K562 (cell line): ENCODE results near the gene PYGO2. TPM values are rescaled to one million over a fixed set of nuclear protein-coding genes. Genes with fewer than 3 reads are reported as not detected.
A peak's percentile ranks its signal among the peaks of the same experiment; 100 is the strongest.

Source experiments
- HDAC1 ChIP-seq, 2 experiments: fragments of 450-650 bp; IDR thresholded peaks; 2 replicates each; pipeline ENCODE4 v1.6.1; 2016 to 2017; ENCODE audit warnings: inconsistent platforms in 1 of 2, mild to moderate bottlenecking in 1 of 2, moderate library complexity in 1 of 2
- MAZ ChIP-seq, 2 experiments: fragments of 450-650 bp in 1 of 2; sonication (generic) in 1 of 2; formaldehyde crosslinking; IDR thresholded peaks in 1 of 2; conservative IDR thresholded peaks in 1 of 2; 2 replicates each; pipeline versions ENCODE4 v1.4.0 to v1.5.0; 2020; ENCODE audit warnings: mild to moderate bottlenecking in 1 of 2, missing genetic modification reagents in 1 of 2
- MTA1 ChIP-seq: fragments of 450-650 bp; IDR thresholded peaks from 2 replicates; pipeline ENCODE4 v1.6.1; 2017; ENCODE audit warnings: borderline replicate concordance
- NFRKB ChIP-seq: fragments of 450-650 bp; IDR thresholded peaks from 2 replicates; pipeline ENCODE4 v1.6.1; 2016; ENCODE audit warnings: low read depth
- SMAD1 ChIP-seq: fragments of 150-350 bp; IDR thresholded peaks from 2 replicates; pipeline ENCODE4 v1.6.1; 2014; ENCODE audit warnings: low read length, low read depth; ENCODE audit not compliant: partially characterized antibody
- SMARCC2 ChIP-seq: fragments of 450-650 bp; IDR thresholded peaks from 2 replicates; pipeline ENCODE4 v1.6.1; 2017; ENCODE audit warnings: antibody characterized with exemption, moderate library complexity, mild to moderate bottlenecking, low read depth
- ZC3H8 ChIP-seq: fragments of 450-650 bp; IDR thresholded peaks from 2 replicates; pipeline ENCODE4 v1.6.1; 2017
- ZNF444 ChIP-seq: fragments of 250-450 bp; sonication (Bioruptor Pico); IDR thresholded peaks from 2 replicates; pipeline ENCODE4 v1.4.0; 2020; ENCODE audit warnings: mild to moderate bottlenecking, moderate library complexity
- polyA plus RNA-seq, 8 experiments: library from polyadenylated mRNA; depleted of rRNA in 4 of 8; stranded (reverse) in 5 of 8; unstranded in 3 of 8; fragments of >200 nt; fragmentation: Nextera tagmentation in 2 of 8; fragmentation: Illumina TruSeq in 1 of 8; extraction: Ambion mirVana in 2 of 8; extraction: Trizol in 1 of 8; gene quantifications; 2 replicates each; pipeline versions ENCODE4 v1.2.1 to v1.2.3, GENCODE V29; 2011 to 2014; ENCODE audit warnings: inconsistent platforms in 1 of 8, missing spikeins in 1 of 8
- total RNA-seq, 7 experiments: library from RNA; depleted of rRNA in 6 of 7; stranded (reverse); fragments of >200 nt in 6 of 7; fragmentation: Illumina TruSeq in 2 of 7; extraction: Trizol in 2 of 7; gene quantifications; 2 replicates each; pipeline versions ENCODE4 v1.2.1 to v1.2.3, GENCODE V29; 2011 to 2021; ENCODE audit warnings: low replicate concordance in 1 of 7
- TF ChIP-seq, protein P1 (sequence below): fragments of 250-450 bp; sonication (Bioruptor Pico); IDR thresholded peaks from 2 replicates; pipeline ENCODE4 v1.5.0; 2020; ENCODE audit warnings: mild to moderate bottlenecking, borderline replicate concordance
- TF ChIP-seq, protein P2 (sequence below): sonication (generic); formaldehyde crosslinking; IDR thresholded peaks from 2 replicates; pipeline ENCODE4 v1.8.1; 2023; ENCODE audit warnings: mild to moderate bottlenecking, missing genetic modification reagents
- TF ChIP-seq, protein P3 (sequence below): fragments of 200-800 bp; sonication (Bioruptor generic); IDR thresholded peaks from 2 replicates; pipeline ENCODE4 v1.6.1; 2017; ENCODE audit warnings: missing genetic modification characterization, missing compliant biosample characterization

The PYGO2 gene
- total and polyA plus RNA-seq, 9 of the 15 experiments (the other 6 are each of a cell fraction or from before 2014, with no cell fraction given), result 8.3 to 36.2 (median 18.2) TPM

DNA sequence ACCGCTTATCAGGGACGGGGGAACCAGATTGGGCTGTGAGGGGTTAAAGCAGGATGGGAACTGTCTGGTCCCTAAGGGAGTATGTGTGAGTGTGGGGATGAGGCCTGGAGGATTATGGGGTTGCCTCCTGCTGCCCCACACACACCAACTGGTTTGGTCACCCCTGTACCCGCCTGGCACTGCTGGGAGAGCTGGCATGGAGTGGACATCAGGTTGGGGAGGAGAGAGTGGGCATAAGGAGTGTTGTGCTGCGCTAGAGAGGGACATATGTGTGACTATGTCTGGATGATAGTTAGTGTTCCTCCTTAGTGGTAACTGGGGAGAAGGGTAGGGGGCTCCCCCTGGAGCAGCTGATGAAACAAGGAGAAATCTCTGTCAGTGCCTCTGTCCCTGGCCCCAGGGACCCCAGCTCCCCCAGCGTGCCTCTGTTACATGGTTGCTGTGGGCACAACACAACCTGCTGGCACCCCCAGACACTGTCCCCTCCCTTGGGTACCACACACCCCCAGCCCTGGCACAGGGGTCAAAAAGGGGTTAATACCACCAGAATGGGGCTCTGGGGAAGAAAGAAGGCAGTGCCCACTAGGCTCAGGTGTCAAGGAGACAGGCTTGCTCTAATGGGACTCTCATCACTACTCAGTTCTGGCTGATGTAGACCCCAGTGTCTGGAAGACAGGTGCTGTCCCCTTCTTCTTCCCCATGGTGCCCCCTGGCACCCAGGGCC is 42.9 kb upstream of the PYGO2 start (continued):
- TF ChIP-seq, protein P1, sequence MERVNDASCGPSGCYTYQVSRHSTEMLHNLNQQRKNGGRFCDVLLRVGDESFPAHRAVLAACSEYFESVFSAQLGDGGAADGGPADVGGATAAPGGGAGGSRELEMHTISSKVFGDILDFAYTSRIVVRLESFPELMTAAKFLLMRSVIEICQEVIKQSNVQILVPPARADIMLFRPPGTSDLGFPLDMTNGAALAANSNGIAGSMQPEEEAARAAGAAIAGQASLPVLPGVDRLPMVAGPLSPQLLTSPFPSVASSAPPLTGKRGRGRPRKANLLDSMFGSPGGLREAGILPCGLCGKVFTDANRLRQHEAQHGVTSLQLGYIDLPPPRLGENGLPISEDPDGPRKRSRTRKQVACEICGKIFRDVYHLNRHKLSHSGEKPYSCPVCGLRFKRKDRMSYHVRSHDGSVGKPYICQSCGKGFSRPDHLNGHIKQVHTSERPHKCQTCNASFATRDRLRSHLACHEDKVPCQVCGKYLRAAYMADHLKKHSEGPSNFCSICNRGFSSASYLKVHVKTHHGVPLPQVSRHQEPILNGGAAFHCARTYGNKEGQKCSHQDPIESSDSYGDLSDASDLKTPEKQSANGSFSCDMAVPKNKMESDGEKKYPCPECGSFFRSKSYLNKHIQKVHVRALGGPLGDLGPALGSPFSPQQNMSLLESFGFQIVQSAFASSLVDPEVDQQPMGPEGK, result 0 out of 2 replicates have a peak, but pooled peaks have one; percentile 15
- no peak for TF ChIP-seq ZC3H8
- TF ChIP-seq MAZ (CRISPR knock-in tag; conservative IDR thresholded peaks at IDR 0.05 in 1 of 2, IDR thresholded peaks at IDR 0.05 in 1 of 2), result peak in 1 of 2 experiments; percentile 49; a peak in 1 of 4 replicates
- TF ChIP-seq, protein P2, sequence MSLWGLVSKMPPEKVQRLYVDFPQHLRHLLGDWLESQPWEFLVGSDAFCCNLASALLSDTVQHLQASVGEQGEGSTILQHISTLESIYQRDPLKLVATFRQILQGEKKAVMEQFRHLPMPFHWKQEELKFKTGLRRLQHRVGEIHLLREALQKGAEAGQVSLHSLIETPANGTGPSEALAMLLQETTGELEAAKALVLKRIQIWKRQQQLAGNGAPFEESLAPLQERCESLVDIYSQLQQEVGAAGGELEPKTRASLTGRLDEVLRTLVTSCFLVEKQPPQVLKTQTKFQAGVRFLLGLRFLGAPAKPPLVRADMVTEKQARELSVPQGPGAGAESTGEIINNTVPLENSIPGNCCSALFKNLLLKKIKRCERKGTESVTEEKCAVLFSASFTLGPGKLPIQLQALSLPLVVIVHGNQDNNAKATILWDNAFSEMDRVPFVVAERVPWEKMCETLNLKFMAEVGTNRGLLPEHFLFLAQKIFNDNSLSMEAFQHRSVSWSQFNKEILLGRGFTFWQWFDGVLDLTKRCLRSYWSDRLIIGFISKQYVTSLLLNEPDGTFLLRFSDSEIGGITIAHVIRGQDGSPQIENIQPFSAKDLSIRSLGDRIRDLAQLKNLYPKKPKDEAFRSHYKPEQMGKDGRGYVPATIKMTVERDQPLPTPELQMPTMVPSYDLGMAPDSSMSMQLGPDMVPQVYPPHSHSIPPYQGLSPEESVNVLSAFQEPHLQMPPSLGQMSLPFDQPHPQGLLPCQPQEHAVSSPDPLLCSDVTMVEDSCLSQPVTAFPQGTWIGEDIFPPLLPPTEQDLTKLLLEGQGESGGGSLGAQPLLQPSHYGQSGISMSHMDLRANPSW (CRISPR knock-in tag), result no peak
- no peak for TF ChIP-seq ZNF444 (CRISPR knock-in tag)
- TF ChIP-seq NFRKB, result peak; percentile 78; the same call in 1 of the 2 replicates
- no peak for TF ChIP-seq SMAD1
- no peak for TF ChIP-seq SMARCC2
- TF ChIP-seq, protein P3, sequence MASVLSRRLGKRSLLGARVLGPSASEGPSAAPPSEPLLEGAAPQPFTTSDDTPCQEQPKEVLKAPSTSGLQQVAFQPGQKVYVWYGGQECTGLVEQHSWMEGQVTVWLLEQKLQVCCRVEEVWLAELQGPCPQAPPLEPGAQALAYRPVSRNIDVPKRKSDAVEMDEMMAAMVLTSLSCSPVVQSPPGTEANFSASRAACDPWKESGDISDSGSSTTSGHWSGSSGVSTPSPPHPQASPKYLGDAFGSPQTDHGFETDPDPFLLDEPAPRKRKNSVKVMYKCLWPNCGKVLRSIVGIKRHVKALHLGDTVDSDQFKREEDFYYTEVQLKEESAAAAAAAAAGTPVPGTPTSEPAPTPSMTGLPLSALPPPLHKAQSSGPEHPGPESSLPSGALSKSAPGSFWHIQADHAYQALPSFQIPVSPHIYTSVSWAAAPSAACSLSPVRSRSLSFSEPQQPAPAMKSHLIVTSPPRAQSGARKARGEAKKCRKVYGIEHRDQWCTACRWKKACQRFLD (CRISPR knock-in tag), result 0 out of 2 replicates have a peak, but pooled peaks have one; percentile 10
- peak; percentile 44; the same call in 1 of the 2 replicates for TF ChIP-seq MTA1
- peak in 1 of 2 experiments; percentile 47; a peak in 1 of 4 replicates for TF ChIP-seq HDAC1 (IDR thresholded peaks at IDR 0.05)
